Peyer's patch (tissue), 4 donors: ENCODE data around the gene CDKN1A.

ENCODE experiments used
- POLR2A ChIP-seq, 2 donors: fragments of 450-650 bp; IDR thresholded peaks; one replicate each; pipeline ENCODE4 v1.5.1; 2017; ENCODE audit warnings: antibody characterized with exemption in 2 of 2, mild to moderate bottlenecking in 2 of 2, moderate library complexity in 2 of 2
- TF ChIP-seq, protein P1 (sequence below), 6 experiments: fragments of 450-650 bp in 4 of 6; fragments of 200-600 bp in 2 of 6; sonication (generic) in 1 of 6; IDR thresholded peaks; one replicate each; pipeline ENCODE4 v1.5.1; 2017 to 2019; ENCODE audit warnings: antibody characterized with exemption in 6 of 6, mild to moderate bottlenecking in 3 of 6, moderate library complexity in 1 of 6

DNA sequence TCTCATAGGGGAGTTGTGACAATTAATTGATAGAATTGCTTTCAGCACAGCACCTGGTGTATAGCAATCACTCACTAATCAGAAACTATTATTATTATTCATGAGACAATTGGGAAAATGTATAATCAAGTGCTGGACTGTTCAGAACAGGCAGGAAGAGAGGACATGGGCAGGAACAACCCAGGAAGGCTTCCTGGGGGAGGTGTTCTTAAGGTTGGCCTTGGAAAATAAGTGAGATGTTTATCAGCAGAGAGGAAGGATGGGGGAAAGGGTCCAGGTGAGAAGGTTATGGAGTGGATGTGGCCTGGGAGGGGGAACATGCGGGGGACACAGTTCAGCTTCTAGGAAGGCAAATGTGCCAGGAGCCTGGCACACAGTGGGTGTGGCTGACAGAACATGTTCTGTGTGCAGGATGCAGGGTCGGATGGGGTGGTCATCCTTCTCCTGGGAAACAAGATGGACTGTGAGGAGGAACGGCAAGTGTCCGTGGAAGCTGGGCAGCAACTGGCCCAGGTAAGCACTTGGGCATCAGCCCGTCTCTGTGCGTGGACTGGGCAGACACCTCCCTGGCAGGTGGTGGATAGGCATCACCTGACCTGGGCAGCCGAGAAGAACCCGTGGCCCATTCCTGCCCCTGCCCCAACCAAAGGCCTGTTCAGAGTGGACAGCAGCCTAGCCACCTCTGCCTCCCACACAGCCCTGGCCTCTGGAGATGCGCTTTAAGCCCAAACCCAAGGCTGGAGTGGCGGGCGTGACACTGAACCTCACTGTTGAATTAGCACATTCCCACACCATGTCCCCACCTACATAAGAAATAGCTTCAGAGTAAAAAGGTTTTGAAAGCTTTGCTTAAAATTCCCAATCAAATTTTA, 50.0 kb downstream of the CDKN1A start:
- TF ChIP-seq, protein P1, sequence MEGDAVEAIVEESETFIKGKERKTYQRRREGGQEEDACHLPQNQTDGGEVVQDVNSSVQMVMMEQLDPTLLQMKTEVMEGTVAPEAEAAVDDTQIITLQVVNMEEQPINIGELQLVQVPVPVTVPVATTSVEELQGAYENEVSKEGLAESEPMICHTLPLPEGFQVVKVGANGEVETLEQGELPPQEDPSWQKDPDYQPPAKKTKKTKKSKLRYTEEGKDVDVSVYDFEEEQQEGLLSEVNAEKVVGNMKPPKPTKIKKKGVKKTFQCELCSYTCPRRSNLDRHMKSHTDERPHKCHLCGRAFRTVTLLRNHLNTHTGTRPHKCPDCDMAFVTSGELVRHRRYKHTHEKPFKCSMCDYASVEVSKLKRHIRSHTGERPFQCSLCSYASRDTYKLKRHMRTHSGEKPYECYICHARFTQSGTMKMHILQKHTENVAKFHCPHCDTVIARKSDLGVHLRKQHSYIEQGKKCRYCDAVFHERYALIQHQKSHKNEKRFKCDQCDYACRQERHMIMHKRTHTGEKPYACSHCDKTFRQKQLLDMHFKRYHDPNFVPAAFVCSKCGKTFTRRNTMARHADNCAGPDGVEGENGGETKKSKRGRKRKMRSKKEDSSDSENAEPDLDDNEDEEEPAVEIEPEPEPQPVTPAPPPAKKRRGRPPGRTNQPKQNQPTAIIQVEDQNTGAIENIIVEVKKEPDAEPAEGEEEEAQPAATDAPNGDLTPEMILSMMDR (IDR thresholded peaks at IDR 0.05) = no peak
- no peak for TF ChIP-seq POLR2A (IDR thresholded peaks at IDR 0.05)
